Measurements from ENCODE around the gene SDK2. TPM values are rescaled to one million over a fixed set of nuclear protein-coding genes. Genes with fewer than 3 reads are reported as not detected.

SDK2 gene
- total and polyA plus RNA-seq, 11 donors, result 0.84 to 4.0 (median 2.6) TPM

GRCh38 chr17:73387746-73388577 is 256.3 kb downstream of the SDK2 start:
- Histone ChIP-seq H3K36me3 (no peaks in the 10 kb centered on the region), H3K27me3 (no peaks in the 10 kb centered on the region), H3K27ac (no peak overlapping the region), H3K4me1 (no peaks in the 10 kb centered on the region), H3K4me3 (no peak overlapping the region), H3K9me3 (no peaks in the 10 kb centered on the region)
- DNase-seq (peak in 1 of 5 donors; percentile 24), ATAC-seq (no peak)
- no peak for TF ChIP-seq POLR2A (IDR thresholded peaks at IDR 0.05)
- no peak for TF ChIP-seq CTCF (IDR thresholded peaks at IDR 0.05)
- WGBS, 4 donors, result 80 to 90% (median 84%) methylated on average over 28 of the region's 28 CpGs
- intact Hi-C loops (cut with DNase I), result loop anchor here in 1 of 10 donors (10.0 kb wide), 1 partner anchor 643 kb away; no protein-coding TSS in a partner anchor

GRCh38 chr17:73386561-73386960 is 257.7 kb downstream of the SDK2 start:
- Histone ChIP-seq H3K4me3 (no peak overlapping the region), H3K27ac (no peak overlapping the region), H3K9me3 (no peaks in the 10 kb centered on the region), H3K4me1 (no peaks in the 10 kb centered on the region), H3K27me3 (no peaks in the 10 kb centered on the region), H3K36me3 (no peaks in the 10 kb centered on the region)
- DNase-seq, result no peak
- ATAC-seq, result no peak
- TF ChIP-seq CTCF (IDR thresholded peaks at IDR 0.05) (no peak), POLR2A (IDR thresholded peaks at IDR 0.05) (no peak)
- intact Hi-C loops (cut with DNase I), result loop anchor here in 1 of 10 donors (10.0 kb wide), 1 partner anchor 642 kb away; no protein-coding TSS in a partner anchor
- 94 to 99% (median 95%) methylated on average over 4 to 6 of the region's 6 CpGs for WGBS, 4 donors

- no peaks in the 10 kb centered on the region for H3K9me3 ChIP-seq
- no peak overlapping the region for H3K4me3 ChIP-seq
- TF ChIP-seq CTCF (IDR thresholded peaks at IDR 0.05) (no peak), POLR2A (IDR thresholded peaks at IDR 0.05) (no peak)
- intact Hi-C loops (cut with DNase I), result loop anchor here in 1 of 10 donors (10.0 kb wide), 1 partner anchor 640 kb away; no protein-coding TSS in a partner anchor
- no peak overlapping the region for H3K27ac ChIP-seq
- no peaks in the 10 kb centered on the region for H3K4me1 ChIP-seq
- H3K27me3 ChIP-seq, result no peaks in the 10 kb centered on the region
- no peaks in the 10 kb centered on the region for H3K36me3 ChIP-seq
- WGBS, 4 donors, result 90 to 95% (median 93%) methylated on average over 8 of the region's 8 CpGs
- no peak for DNase-seq
- ATAC-seq, result no peak
These were observed 259.3 kb downstream of the SDK2 start for GRCh38 chr17:73384926-73385325.

- Histone ChIP-seq H3K27me3 (no peaks in the 10 kb centered on the region), H3K9me3 (no peaks in the 10 kb centered on the region), H3K4me3 (no peak overlapping the region), H3K36me3 (no peaks in the 10 kb centered on the region), H3K27ac (no peak overlapping the region), H3K4me1 (no peaks in the 10 kb centered on the region)
- DNase-seq (no peak), ATAC-seq (no peak)
- intact Hi-C loops (cut with DNase I), result loop anchor here in 1 of 10 donors (10.0 kb wide), 1 partner anchor 636 kb away; no protein-coding TSS in a partner anchor
- WGBS, 4 donors, result 86 to 94% (median 89%) methylated on average over 27 to 29 of the region's 29 CpGs
- TF ChIP-seq CTCF (IDR thresholded peaks at IDR 0.05) (no peak), POLR2A (IDR thresholded peaks at IDR 0.05) (no peak)
These were observed 263.7 kb downstream of the SDK2 start for GRCh38 chr17:73380439-73381106.
